B cell (primary cell): ENCODE measurements around the gene MYL5. TPM values are rescaled to one million over a fixed set of nuclear protein-coding genes. Genes with fewer than 3 reads are reported as not detected.

Experiments used
- ATAC-seq: fragments of 200-7000 bp; cut with Tn5 transposase; one replicate; pipeline ENCODE4 v1.10.0; 2021; ENCODE audit warnings: low read depth, mild to moderate bottlenecking, moderate number of reproducible peaks, moderate library complexity
- CTCF ChIA-PET: fragments of 350-600 bp; sonication (Branson Sonifier 250); formaldehyde crosslinking; loops from one replicate; lab custom pipeline; 2021; ENCODE audit warnings: antibody characterized with exemption, inconsistent platforms; lab: Charles Lee
- POLR2A ChIA-PET: fragments of 350-600 bp; sonication (Branson Sonifier 250); formaldehyde crosslinking; loops from one replicate; lab custom pipeline; 2021; ENCODE audit warnings: antibody characterized with exemption; lab: Charles Lee
- DNase-seq: peaks from one replicate; pipeline ENCODE4 v3.0.0; 2013
- H2AFZ ChIP-seq: 2 replicates; pipeline ENCODE4 v1.6.1; 2012; ENCODE audit warnings: mild to moderate bottlenecking, low read depth, low read length; ENCODE audit not compliant: insufficient read depth, poor library complexity, severe bottlenecking
- H3K27ac ChIP-seq, 2 donors: 1 replicate in 1 of 2; 2 replicates in 1 of 2; pipeline ENCODE4 v1.5.1; 2012 to 2013; ENCODE audit warnings: low read length in 2 of 2, mild to moderate bottlenecking in 2 of 2, moderate library complexity in 1 of 2
- H3K27me3 ChIP-seq, 4 experiments: fragments of 200-600 bp in 1 of 4; sonication (generic) in 1 of 4; replicated peaks in 1 of 4; 1 replicate in 2 of 4; 2 replicates in 2 of 4; pipeline versions ENCODE4 v1.6.1 to v1.7.0; 2013 to 2016; ENCODE audit warnings: low read length in 3 of 4, mild to moderate bottlenecking in 2 of 4, mixed read lengths in 1 of 4, moderate library complexity in 1 of 4; ENCODE audit not compliant: insufficient read depth in 4 of 4, control insufficient read depth in 3 of 4; ENCODE audit errors: control extremely low read depth in 1 of 4
- H3K36me3 ChIP-seq, 2 experiments: replicated peaks in 1 of 2; 1 replicate in 1 of 2; 2 replicates in 1 of 2; pipeline versions ENCODE4 v1.6.1 to v1.7.1; 2013; ENCODE audit warnings: low read length in 1 of 2; ENCODE audit not compliant: insufficient read depth in 2 of 2, control insufficient read depth in 1 of 2; ENCODE audit errors: control extremely low read depth in 1 of 2, extremely low read depth in 1 of 2
- H3K4me1 ChIP-seq, 2 donors: fragments of 200-600 bp in 1 of 2; sonication (generic) in 1 of 2; 1 replicate in 1 of 2; 2 replicates in 1 of 2; pipeline versions ENCODE4 v1.5.1 to v1.6.1; 2013 to 2017; ENCODE audit warnings: low read length in 2 of 2; ENCODE audit not compliant: control insufficient read depth in 2 of 2, insufficient read depth in 2 of 2
- H3K4me2 ChIP-seq: replicated peaks from 2 replicates; pipeline ENCODE3; 2012; ENCODE audit warnings: mild to moderate bottlenecking, low read depth, low read length; ENCODE audit not compliant: poor library complexity, severe bottlenecking
- H3K4me3 ChIP-seq, 5 experiments: fragments of 200-600 bp in 1 of 5; sonication (generic) in 1 of 5; 1 replicate in 3 of 5; 2 replicates in 2 of 5; pipeline versions ENCODE4 v1.5.1 to v1.7.0; 2011 to 2016; ENCODE audit warnings: low read length in 4 of 5, mild to moderate bottlenecking in 4 of 5, low read depth in 2 of 5, control low read depth in 1 of 5, moderate library complexity in 1 of 5; ENCODE audit not compliant: insufficient read depth in 1 of 5; ENCODE audit errors: control extremely low read depth in 1 of 5, extremely low read depth in 1 of 5
- H3K79me2 ChIP-seq: fragments of 200-600 bp; sonication (generic); one replicate; pipeline ENCODE4 v1.6.0; 2016; ENCODE audit warnings: low read length; ENCODE audit not compliant: control insufficient read depth, insufficient read depth
- H3K9ac ChIP-seq: fragments of 200-600 bp; sonication (generic); 2 replicates; pipeline ENCODE4 v1.6.1; 2017; ENCODE audit warnings: mild to moderate bottlenecking, low read length, moderate library complexity
- H3K9me3 ChIP-seq, 3 donors: one replicate each; pipeline versions ENCODE4 v1.6.1 to v1.7.1; 2013; ENCODE audit warnings: low read length in 2 of 3; ENCODE audit not compliant: control insufficient read depth in 2 of 3, insufficient read depth in 1 of 3; ENCODE audit errors: control extremely low read depth in 1 of 3
- H4K20me1 ChIP-seq: 2 replicates; pipeline ENCODE4 v1.6.0; 2012; ENCODE audit warnings: mild to moderate bottlenecking, low read length; ENCODE audit not compliant: insufficient read depth, control insufficient read depth, poor library complexity, severe bottlenecking
- H3K27ac Mint-ChIP-seq: one replicate; pipeline ENCODE4 v1.8.0; 2021; ENCODE audit warnings: mixed read lengths
- H3K27me3 Mint-ChIP-seq: one replicate; pipeline ENCODE4 v1.8.0; 2021; ENCODE audit warnings: mixed read lengths
- H3K4me1 Mint-ChIP-seq: one replicate; pipeline ENCODE4 v1.8.0; 2021; ENCODE audit warnings: mixed read lengths
- H3K4me3 Mint-ChIP-seq: one replicate; pipeline ENCODE4 v1.8.0; 2021; ENCODE audit warnings: mixed read lengths
- H3K9me3 Mint-ChIP-seq: one replicate; pipeline ENCODE4 v1.8.0; 2022; ENCODE audit warnings: mixed read lengths; ENCODE audit not compliant: insufficient read depth
- CTCF ChIP-seq: fragments of 200-600 bp; IDR thresholded peaks from one replicate; pipeline ENCODE4 v1.8.0; 2022; ENCODE audit warnings: antibody characterized with exemption, mild to moderate bottlenecking
- EZH2 ChIP-seq: IDR thresholded peaks from 2 replicates; pipeline ENCODE4 v1.6.1; 2012; ENCODE audit warnings: borderline replicate concordance, low read depth, mild to moderate bottlenecking, moderate library complexity, low read length; ENCODE audit not compliant: insufficient read depth, poor library complexity, severe bottlenecking
- WGBS: methylation state at CpG from one replicate; pipeline ENCODE4 v1.1.5; 2013; ENCODE audit warnings: missing lambda C conversion rate; ENCODE audit not compliant: insufficient coverage; 5-methylcytosine and 5-hydroxymethylcytosine counted together
- intact Hi-C: fragments of 100-400 bp; cut with micrococcal nuclease; formaldehyde crosslinking; loops from one replicate; pipeline ENCODE4 v1.10.0; 2022
- polyA plus RNA-seq: library from polyadenylated mRNA; depleted of rRNA; stranded (reverse); fragments of >200 nt; gene quantifications from 2 replicates; pipeline ENCODE4 v1.2.3, GENCODE V29; 2012
- total RNA-seq, 2 donors: library from RNA; stranded (reverse); fragments of 120-200 nt in 1 of 2; gene quantifications; 1 replicate in 1 of 2; 2 replicates in 1 of 2; pipeline versions ENCODE4 v1.2.3 to v1.2.4, GENCODE V29; 2013 to 2022

The MYL5 gene
- total and polyA plus RNA-seq, 2 donors (not counting 1 experiment from before 2014, with no cell fraction given) = 16.9 to 38.3 TPM

GRCh38 chr4:632926-633325 is 41.4 kb upstream of the MYL5 start:
- H3K9me3 Mint-ChIP-seq = no peaks in the 10 kb centered on the region

GRCh38 chr4:633406-633805 is 40.9 kb upstream of the MYL5 start:
- Histone ChIP-seq H3K36me3 (no peaks in the 10 kb centered on the region), H3K27me3 (no peaks in the 10 kb centered on the region), H3K79me2 (no peaks in the 10 kb centered on the region), H2AFZ (no peak overlapping the region), H3K4me2 (no peak overlapping the region), H3K4me3 (no peak overlapping the region), H3K9me3 (peaks cover 0 to 30% (median 3%) of the 10 kb centered on the region in 3 donors), H4K20me1 (no peaks in the 10 kb centered on the region), H3K9ac (no peak overlapping the region), H3K27ac (no peak overlapping the region), H3K4me1 (no peaks in the 10 kb centered on the region)
- POLR2A ChIA-PET = no interaction called here
- Mint-ChIP-seq H3K27me3 (peaks cover 6% of the 10 kb centered on the region), H3K4me3 (no peak overlapping the region), H3K27ac (no peak overlapping the region), H3K4me1 (no peaks in the 10 kb centered on the region), H3K9me3 (no peaks in the 10 kb centered on the region)
- CTCF ChIA-PET = no interaction called here
- WGBS = 75% methylated on average over 9 of the region's 9 CpGs
- no peak for DNase-seq
- no peak for TF ChIP-seq EZH2
- no peak for TF ChIP-seq CTCF
- intact Hi-C loops = no loop called here
- no peak for ATAC-seq

More at GRCh38 chr4:632926-633325, 41.4 kb upstream of the MYL5 start:
- no peak overlapping the region for H3K27ac ChIP-seq
- ChIA-PET POLR2A (no interaction called here), CTCF (no interaction called here)
- TF ChIP-seq EZH2 (no peak), CTCF (no peak)
- peaks cover 0 to 30% (median 3%) of the 10 kb centered on the region in 3 donors for H3K9me3 ChIP-seq
- intact Hi-C loops = no loop called here
- H3K27me3 ChIP-seq = no peaks in the 10 kb centered on the region
- H3K4me1 ChIP-seq = no peaks in the 10 kb centered on the region
- Mint-ChIP-seq H3K4me1 (no peaks in the 10 kb centered on the region), H3K4me3 (no peak overlapping the region), H3K27me3 (peaks cover 4% of the 10 kb centered on the region), H3K27ac (no peak overlapping the region)
- no peak overlapping the region for H3K4me3 ChIP-seq
- no peak overlapping the region for H3K4me2 ChIP-seq
- ATAC-seq (no peak), DNase-seq (no peak)
- no peaks in the 10 kb centered on the region for H4K20me1 ChIP-seq
- H3K9ac ChIP-seq = no peak overlapping the region
- WGBS = 69% methylated on average over 6 of the region's 6 CpGs
- no peaks in the 10 kb centered on the region for H3K36me3 ChIP-seq
- no peaks in the 10 kb centered on the region for H3K79me2 ChIP-seq
- no peak overlapping the region for H2AFZ ChIP-seq
